SU-DHL-6 (cell line): ENCODE data around the gene CRTAC1.

Source experiments
- CTCF ChIP-seq: fragments of 200-600 bp; sonication (generic); IDR thresholded peaks from one replicate; pipeline ENCODE4 v1.5.1; 2017; ENCODE audit warnings: antibody characterized with exemption, mild to moderate bottlenecking, low read length, moderate library complexity; ENCODE audit not compliant: insufficient read depth, poor library complexity, severe bottlenecking
- EZH2phosphoT487 ChIP-seq: fragments of 200-600 bp; sonication (generic), shearing (Covaris generic); conservative IDR thresholded peaks from 2 replicates; pipeline ENCODE4 v1.6.1; 2018; ENCODE audit warnings: mild to moderate bottlenecking, antibody characterized with exemption, low read length, moderate library complexity, mixed read lengths

GRCh38 chr10:97874332-97874731 lies 156.1 kb downstream of the CRTAC1 start:
- TF ChIP-seq CTCF (no peak), EZH2phosphoT487 (no peak)
